Measurements from ENCODE around the gene TOM1L1.

The TOM1L1 gene

DNA sequence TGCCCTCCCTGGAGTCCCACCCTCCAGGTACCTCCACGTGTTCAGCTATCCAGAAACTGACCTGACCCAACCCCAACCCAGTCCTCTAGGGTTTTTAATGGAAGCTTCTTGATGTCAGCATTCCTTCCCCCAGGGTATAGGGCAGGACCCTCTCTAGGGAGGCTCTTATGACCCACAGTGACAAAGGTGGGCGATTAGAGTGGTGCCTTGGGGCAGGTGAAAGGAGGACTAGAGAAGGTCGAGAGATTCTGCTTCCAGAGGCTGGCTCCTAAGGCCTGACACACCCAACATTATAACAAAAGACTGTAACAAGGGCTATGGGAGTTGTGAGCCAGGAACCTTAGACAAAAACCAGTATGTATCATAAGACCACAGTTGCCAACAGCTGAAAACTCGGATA, 50.6 kb downstream of the TOM1L1 start:
- ATAC-seq (no peak), DNase-seq (ENCODE audit: low spot score in 2 of 2) (no peak)
- H3K4me1 Mint-ChIP-seq: peaks cover 6% of the 10 kb centered on the region
- H3K36me3 Mint-ChIP-seq: no peaks in the 10 kb centered on the region
- H3K4me3 Mint-ChIP-seq: no peak overlapping the region
- no peaks in the 10 kb centered on the region for H3K9me3 Mint-ChIP-seq
- no peak overlapping the region for H3K27ac Mint-ChIP-seq

DNA sequence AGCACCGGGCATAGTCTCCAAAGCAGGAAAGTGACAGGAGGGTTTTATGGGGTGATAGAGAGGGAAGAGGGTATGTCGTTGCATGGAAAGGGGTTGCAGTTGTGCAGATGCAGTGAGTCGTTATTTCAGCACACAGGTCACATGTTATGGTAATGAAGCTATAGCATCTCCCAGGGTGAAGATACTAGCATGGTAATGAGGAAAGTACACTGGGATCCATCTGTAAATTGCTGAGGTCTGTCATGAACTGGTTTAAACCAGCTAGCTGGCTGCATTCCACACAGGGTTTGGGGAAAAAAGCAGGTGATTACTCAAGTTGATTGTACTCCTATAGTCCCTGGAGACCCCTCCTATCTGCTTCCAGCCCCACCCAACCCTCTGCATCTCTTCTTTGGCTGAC, 56.1 kb downstream of the TOM1L1 start:
- ATAC-seq (no peak), DNase-seq (ENCODE audit: low spot score in 2 of 2) (no peak)
- H3K27ac Mint-ChIP-seq: peak overlapping the region; percentile 43
- H3K4me3 Mint-ChIP-seq: no peak overlapping the region
- no peaks in the 10 kb centered on the region for H3K4me1 Mint-ChIP-seq
- H3K9me3 Mint-ChIP-seq: no peaks in the 10 kb centered on the region
- H3K36me3 Mint-ChIP-seq: peaks cover 44% of the 10 kb centered on the region

DNA sequence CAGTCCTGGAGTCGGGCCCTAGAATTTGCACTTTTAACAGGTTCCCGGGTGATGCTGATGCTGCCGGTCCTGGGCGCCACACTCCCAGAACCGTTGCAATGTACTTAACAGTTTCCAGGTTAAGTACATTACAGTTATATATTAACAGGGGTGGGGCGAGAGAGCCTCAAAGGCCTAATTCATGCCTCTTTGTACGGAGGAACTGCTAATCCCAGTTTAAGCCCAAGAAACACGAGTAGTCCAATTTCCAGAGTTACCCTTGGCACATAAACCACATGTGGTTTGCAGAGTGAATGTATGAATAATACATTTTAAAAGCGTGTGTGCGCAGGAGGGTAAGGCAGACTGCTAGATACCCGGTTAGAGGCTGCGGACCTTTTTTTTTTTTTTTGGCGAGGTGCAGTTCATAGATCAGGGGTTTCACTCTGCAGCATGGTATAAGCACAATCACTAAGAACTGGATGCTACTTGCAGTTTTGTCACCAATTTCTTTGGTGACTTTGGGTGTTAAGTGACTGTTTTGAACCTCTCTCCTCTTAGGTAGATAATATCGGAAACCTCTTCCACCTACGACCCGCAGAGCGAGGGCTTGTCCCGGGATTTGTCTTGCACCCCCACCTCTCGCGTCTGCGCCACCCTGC, 67.1 kb downstream of the TOM1L1 start:
- Mint-ChIP-seq H3K4me3 (no peak overlapping the region), H3K36me3 (peaks cover 29% of the 10 kb centered on the region), H3K4me1 (peaks cover 9% of the 10 kb centered on the region), H3K9me3 (no peaks in the 10 kb centered on the region), H3K27ac (no peak overlapping the region)
- ATAC-seq (peak; percentile 55), DNase-seq (ENCODE audit: low spot score in 2 of 2) (peak in 1 of 2 donors; percentile 52)

DNA sequence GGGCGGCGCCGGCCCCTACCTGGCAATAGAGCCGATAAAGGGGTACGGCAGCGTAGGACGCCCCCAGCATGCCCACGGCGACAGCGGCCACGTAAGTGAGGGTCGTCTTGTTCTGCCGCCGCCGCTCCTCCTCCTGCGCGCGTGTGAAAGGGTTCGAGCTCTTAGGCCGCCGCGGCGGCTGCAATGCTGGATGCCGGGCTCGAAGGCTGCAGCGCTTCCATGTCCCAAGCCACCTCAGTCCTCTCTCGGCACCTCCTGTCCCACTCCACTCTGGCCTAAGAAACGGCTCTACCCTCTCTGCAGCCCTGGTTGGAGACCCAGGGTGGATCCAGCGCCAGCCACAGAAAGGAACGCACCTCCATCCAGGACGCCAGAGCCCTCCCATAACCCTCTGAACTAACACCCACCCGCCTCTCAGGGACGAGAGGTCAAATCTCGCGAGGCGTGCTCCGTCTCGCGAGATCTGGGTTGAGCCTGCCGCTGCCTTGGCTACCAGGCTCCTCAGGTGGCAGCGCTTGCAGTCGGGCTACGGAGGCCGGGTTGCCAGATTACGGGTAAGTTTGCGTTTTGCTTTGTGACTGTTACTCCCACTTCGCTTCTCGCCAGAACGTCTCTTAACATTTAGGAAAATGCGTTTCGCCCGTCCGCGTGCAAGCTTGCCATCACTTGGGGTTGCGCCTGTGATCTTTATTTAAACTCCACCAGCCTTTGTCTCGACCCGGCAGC, 67.8 kb downstream of the TOM1L1 start, which contains the start of the genes COX11 and STXBP4:
Gene COX11 (minus strand): TSS at position 393 of the 726 bp plus-strand sequence. CDS start 8 bp downstream, at position 385.
Gene STXBP4 (plus strand): TSS at position 504 of the 726 bp plus-strand sequence. CDS start 17,455 bp downstream, outside the sequence.
- H3K27ac Mint-ChIP-seq: no peak within 1 kb of the TSS
- H3K4me1 Mint-ChIP-seq: peaks cover 9% of the 10 kb centered on the region
- no peak within 1 kb of the TSS for H3K4me3 Mint-ChIP-seq
- DNase-seq (ENCODE audit: low spot score in 2 of 2) (peak; percentile 93 to 94), ATAC-seq (peak; percentile 96)
- H3K9me3 Mint-ChIP-seq: no peaks in the 10 kb centered on the region
- H3K36me3 Mint-ChIP-seq: peaks cover 22% of the 10 kb centered on the region

DNA sequence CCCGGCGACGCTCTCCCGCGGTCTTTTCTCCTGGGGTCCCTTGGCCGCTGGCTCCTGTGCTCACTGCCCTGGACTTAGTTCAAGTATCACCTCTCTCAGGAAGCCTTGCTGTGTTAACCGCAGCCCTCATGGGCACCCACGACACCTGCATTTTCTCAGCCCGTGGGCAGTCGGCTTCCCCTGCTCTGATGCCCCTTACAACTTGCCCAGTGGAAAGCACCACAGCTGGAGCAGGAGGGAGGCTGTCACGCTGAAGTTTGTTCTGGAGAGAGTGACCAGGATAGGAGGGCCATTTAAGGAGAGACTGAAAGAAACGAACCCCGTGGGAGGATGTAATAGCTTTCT, 68.3 kb downstream of the TOM1L1 start:
- H3K27ac Mint-ChIP-seq: no peak overlapping the region
- DNase-seq (ENCODE audit: low spot score in 2 of 2) (peak; percentile 16 to 72), ATAC-seq (peak; percentile 50)
- no peak overlapping the region for H3K4me3 Mint-ChIP-seq
- peaks cover 17% of the 10 kb centered on the region for H3K36me3 Mint-ChIP-seq
- H3K9me3 Mint-ChIP-seq: no peaks in the 10 kb centered on the region
- peaks cover 9% of the 10 kb centered on the region for H3K4me1 Mint-ChIP-seq

DNA sequence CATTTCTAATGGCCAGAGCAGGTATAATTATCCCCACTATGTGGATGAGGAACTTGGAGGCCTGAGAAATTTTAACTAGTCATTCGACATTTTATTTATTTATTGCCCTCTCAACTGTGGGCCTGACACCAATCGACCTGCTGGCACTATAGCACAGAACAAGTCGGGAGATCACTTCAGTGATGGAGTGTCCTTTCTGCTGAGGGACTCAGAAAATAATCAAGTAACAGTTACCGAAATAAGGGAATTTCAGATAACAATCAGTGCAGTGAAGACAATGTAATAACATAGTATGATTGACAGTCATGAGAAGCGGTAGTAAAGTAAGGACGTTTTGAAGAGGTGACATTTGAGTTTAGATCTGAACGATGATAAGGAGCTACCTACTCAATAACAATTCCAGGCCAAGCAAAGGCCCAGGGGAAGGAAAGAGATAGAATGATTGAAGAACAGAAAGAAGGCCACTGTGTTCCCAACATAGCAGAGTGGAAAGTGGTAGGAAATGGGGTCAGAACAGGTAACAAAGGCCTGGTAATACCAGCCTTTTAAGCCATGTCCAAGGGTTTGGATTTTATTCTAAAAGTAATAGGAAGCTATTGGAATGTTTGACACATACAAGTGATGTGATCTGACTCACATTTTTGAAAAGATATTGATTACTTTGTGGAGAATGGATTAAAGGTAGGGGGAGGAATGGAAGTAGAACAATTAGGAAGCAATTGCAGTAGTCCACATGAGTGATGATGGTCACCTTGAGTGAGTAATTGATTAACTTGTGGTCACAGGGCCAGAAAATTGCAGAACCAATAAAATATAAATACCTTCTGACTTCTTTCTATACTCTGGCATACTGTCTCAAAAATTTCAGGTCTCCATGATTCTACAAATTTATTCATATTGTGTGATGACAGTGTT, 69.3 kb downstream of the TOM1L1 start:
- Mint-ChIP-seq H3K4me3 (no peak overlapping the region), H3K27ac (no peak overlapping the region), H3K9me3 (no peaks in the 10 kb centered on the region), H3K4me1 (peaks cover 9% of the 10 kb centered on the region), H3K36me3 (peaks cover 9% of the 10 kb centered on the region)
- DNase-seq (ENCODE audit: low spot score in 2 of 2) (no peak), ATAC-seq (no peak)

DNA sequence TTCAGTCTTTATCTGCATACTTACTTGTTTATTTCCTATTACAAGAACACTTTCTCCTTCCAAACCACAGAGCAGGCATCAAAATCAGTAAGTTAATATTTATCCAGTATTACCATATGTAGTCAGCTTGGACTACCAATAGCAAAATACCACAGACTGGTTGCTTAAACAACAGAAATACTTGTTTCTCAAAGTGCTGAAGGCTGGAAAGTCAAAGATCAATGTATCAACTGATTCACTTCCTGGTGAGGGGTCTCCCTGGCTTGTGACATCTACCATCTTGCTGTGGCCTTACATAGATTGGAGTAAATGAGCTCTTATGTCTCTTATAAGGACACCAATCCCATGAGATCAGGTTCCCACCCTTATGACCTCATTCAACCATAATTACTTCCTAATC, 70.5 kb downstream of the TOM1L1 start:
- no peak for DNase-seq (ENCODE audit: low spot score in 2 of 2)
- H3K4me3 Mint-ChIP-seq: no peak overlapping the region
- peaks cover 9% of the 10 kb centered on the region for H3K4me1 Mint-ChIP-seq
- no peak overlapping the region for H3K27ac Mint-ChIP-seq
- no peak for ATAC-seq
- H3K36me3 Mint-ChIP-seq: no peaks in the 10 kb centered on the region
- H3K9me3 Mint-ChIP-seq: no peaks in the 10 kb centered on the region

DNA sequence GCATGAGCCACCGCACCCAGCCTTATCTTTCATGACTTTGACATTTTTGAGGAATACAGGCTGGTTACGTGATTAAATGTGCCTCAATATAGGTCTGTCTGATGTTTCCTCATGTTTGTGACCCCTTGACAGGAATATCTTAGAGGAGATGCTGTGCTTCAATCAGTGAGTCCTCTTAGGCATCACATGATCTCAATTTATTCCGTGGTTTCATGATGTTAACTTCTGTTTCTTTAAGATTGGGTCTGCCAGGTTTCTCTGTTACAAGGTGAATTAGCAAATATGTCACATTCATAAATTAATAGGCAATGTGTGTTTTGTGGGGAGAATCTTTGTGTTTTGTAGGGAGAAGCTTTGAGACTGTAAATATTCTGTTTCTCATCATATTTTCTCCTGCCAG, 71.2 kb downstream of the TOM1L1 start:
- ATAC-seq (no peak), DNase-seq (ENCODE audit: low spot score in 2 of 2) (no peak)
- H3K9me3 Mint-ChIP-seq: no peaks in the 10 kb centered on the region
- no peak overlapping the region for H3K27ac Mint-ChIP-seq
- H3K4me3 Mint-ChIP-seq: no peak overlapping the region
- peaks cover 1% of the 10 kb centered on the region for H3K4me1 Mint-ChIP-seq
- H3K36me3 Mint-ChIP-seq: no peaks in the 10 kb centered on the region

DNA sequence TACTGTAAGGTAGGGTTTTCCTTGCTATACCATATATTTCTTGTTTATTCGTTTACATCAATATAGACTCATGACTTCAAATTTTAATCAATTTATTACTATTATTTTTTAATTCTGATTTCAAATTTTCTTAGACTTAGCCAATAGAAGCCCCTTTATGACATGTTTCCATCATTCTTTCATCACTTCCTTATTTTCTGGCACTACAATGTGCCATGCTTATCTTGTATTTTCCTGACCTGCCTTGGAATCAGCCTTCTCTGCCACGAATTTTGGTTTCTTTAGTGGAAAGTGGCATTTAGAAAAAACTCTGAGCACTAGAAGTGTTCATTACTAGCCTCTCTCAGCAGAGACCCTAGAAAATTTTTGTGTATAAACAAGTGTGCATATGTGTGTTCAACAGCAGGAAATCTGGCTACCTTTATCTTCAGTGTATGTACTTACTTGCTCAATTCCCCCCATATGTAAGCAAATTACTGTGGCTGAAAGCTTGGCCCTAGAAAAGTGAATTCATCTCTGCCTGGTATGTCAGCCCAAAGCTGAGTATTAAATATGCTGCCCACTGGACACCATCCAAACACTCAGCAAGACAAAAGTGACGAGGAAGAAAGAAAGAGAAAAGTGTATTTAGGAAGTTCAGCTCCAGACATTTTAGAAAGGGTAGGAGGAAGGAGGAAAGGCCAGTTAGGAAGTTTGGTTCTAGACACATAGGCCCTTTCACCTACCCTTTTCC, 71.9 kb downstream of the TOM1L1 start:
- ATAC-seq (no peak), DNase-seq (ENCODE audit: low spot score in 2 of 2) (no peak)
- Mint-ChIP-seq H3K9me3 (no peaks in the 10 kb centered on the region), H3K4me1 (no peaks in the 10 kb centered on the region), H3K36me3 (no peaks in the 10 kb centered on the region), H3K4me3 (no peak overlapping the region), H3K27ac (no peak overlapping the region)

DNA sequence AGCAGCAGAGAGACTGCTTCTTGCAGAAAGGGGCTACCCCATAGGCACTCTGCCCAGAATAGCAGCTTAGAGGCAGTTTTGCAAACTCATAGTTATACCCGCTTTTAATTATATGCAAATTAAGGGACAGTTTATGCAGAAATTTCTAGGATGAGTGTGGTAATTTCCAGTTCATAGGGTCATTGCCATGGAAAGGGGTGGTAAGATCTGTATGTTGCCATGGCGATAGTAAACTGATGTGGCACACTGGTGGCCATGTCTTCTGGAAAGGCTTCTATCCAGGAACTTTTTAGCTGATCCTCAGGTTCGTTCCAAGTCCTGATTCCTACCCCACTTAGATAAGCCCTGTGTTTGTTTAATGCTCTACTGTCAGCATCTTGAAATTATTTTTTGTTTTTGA, 74.1 kb downstream of the TOM1L1 start:
- H3K36me3 Mint-ChIP-seq: no peaks in the 10 kb centered on the region
- no peaks in the 10 kb centered on the region for H3K9me3 Mint-ChIP-seq
- no peak overlapping the region for H3K27ac Mint-ChIP-seq
- no peak overlapping the region for H3K4me3 Mint-ChIP-seq
- H3K4me1 Mint-ChIP-seq: peaks cover 6% of the 10 kb centered on the region
- ATAC-seq (no peak), DNase-seq (ENCODE audit: low spot score in 2 of 2) (no peak)

DNA sequence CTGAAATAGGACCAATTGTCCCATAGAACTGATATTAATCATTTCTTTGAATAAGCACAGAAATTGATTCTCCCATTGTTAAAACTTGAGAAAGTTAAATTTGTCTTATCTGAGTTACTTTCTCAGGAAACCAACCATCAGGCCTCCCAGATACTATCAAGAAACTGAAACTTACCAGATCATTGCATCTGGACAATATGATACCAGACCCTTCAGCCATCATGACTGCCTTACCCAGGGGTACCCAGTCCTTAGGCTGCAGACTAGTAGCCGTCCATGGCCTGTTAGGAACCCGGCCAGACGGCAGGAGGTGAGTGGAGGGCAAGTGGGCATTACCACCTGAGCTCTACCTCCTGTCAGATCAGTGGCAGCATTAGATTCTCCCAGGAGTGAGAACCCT, 75.7 kb downstream of the TOM1L1 start:
- peaks cover 6% of the 10 kb centered on the region for H3K4me1 Mint-ChIP-seq
- ATAC-seq (no peak), DNase-seq (ENCODE audit: low spot score in 2 of 2) (no peak)
- no peaks in the 10 kb centered on the region for H3K9me3 Mint-ChIP-seq
- no peaks in the 10 kb centered on the region for H3K36me3 Mint-ChIP-seq
- H3K4me3 Mint-ChIP-seq: no peak overlapping the region
- no peak overlapping the region for H3K27ac Mint-ChIP-seq

DNA sequence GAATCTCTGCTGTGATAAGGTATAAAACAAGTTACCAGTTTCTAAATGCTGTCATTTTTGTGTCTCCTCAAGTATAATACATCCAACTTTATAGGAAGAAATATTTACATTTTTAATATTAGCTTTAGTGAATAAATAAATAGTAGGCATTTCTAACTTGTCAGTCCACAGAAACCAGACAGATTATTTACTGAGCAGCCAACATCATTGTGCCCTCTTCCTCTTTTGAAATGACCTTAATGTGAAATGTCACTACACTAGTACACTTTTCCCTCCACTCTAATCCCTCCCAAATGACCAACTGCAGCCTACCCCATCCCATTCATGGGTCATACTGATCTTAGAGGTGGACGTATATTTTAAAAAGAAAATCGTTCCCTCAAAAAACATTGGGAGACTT, 77.1 kb downstream of the TOM1L1 start:
- ATAC-seq (no peak), DNase-seq (ENCODE audit: low spot score in 2 of 2) (no peak)
- Mint-ChIP-seq H3K36me3 (no peaks in the 10 kb centered on the region), H3K27ac (no peak overlapping the region), H3K4me3 (no peak overlapping the region), H3K4me1 (peaks cover 6% of the 10 kb centered on the region), H3K9me3 (no peaks in the 10 kb centered on the region)

DNA sequence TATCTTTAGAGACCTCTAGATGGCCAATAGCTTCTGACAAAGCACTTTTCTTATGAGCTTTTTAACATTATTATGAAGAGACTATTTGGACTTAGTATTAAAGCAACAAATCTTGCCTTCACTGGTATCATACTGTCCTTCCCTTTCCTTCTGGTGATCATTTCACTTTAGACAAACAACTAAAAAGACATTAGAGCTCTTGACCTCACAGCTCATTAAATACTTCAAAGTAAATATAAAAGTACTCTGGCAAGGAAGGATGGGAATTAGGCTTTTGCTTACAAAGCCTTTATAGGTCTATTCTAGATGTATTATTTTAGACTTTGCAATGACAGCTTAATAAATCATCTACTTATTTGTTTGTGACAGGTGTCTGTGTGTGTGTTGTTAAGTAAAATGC, 79.0 kb downstream of the TOM1L1 start:
- DNase-seq (ENCODE audit: low spot score in 2 of 2) (no peak), ATAC-seq (no peak)
- Mint-ChIP-seq H3K4me3 (no peak overlapping the region), H3K4me1 (peaks cover 6% of the 10 kb centered on the region), H3K36me3 (no peaks in the 10 kb centered on the region), H3K27ac (no peak overlapping the region), H3K9me3 (no peaks in the 10 kb centered on the region)

DNA sequence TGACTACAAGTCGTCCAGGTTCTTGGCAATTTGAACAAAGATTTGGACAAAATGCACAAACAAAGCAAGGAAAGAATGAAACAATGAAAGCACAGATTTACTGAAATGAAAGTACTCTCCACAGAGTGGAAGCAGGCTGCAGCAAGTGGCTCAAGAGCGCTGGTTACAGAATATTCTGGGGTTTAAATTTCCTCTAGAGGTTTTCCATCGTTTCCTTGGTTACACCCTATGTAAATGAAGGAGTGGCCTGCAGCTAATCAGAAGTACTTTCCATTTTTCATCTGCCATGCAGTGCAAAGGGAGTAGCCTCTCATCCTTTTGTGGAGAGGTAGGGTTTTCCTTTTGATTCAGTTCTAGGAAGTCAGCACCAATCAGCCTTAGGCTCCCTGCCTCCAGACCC, 79.7 kb downstream of the TOM1L1 start:
- Mint-ChIP-seq H3K36me3 (no peaks in the 10 kb centered on the region), H3K4me1 (peaks cover 6% of the 10 kb centered on the region), H3K4me3 (no peak overlapping the region), H3K27ac (no peak overlapping the region), H3K9me3 (no peaks in the 10 kb centered on the region)
- DNase-seq (ENCODE audit: low spot score in 2 of 2) (no peak), ATAC-seq (no peak)

DNA sequence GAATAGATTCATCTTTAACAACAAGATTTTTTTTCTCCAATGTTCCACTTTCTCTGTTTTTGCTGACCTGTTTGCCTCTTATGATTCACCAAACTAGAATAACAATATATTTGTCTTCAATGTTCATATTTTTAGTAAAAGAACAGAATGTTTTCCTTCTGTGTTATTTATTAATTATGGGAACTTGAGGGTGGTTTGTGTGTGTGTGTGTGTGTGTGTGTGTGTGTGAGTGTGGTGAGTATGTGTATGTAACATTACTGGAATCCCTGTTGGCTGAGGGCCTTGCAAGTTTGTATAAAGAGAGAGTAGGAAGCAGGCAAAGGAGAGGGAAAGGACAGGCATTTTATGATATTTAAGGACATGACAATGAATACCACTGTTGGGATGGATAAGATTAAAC, 81.7 kb downstream of the TOM1L1 start:
- H3K9me3 Mint-ChIP-seq: no peaks in the 10 kb centered on the region
- DNase-seq (ENCODE audit: low spot score in 2 of 2) (no peak), ATAC-seq (no peak)
- H3K4me1 Mint-ChIP-seq: peaks cover 6% of the 10 kb centered on the region
- no peak overlapping the region for H3K27ac Mint-ChIP-seq
- H3K4me3 Mint-ChIP-seq: no peak overlapping the region
- H3K36me3 Mint-ChIP-seq: no peaks in the 10 kb centered on the region

Data from stimulated activated effector memory CD8-positive, alpha-beta T cell treated with anti-CD3 and anti-CD28 coated beads, Interleukin-12 subunit alpha, Interleukin-12 subunit beta, amount 100 ng/mL, for 72 hours (primary cell).